Stimulated activated naive CD8-positive, alpha-beta T cell treated with anti-CD3 and anti-CD28 coated beads, Interleukin-15, amount 100 ng/mL, for 72 hours (primary cell): ENCODE results near the gene ALOX5AP.

Source experiments
- ATAC-seq: fragments of 150-1000 bp; cut with Tn5 transposase; 2 replicates; pipeline ENCODE4 v1.10.0; 2021; ENCODE audit warnings: mild to moderate bottlenecking, moderate library complexity
- DNase-seq, 2 donors: peaks; one replicate each; pipeline ENCODE4 v3.0.0; 2021 to 2022
- H3K27ac Mint-ChIP-seq, 2 donors: one replicate each; pipeline ENCODE4 v1.8.0; 2022; ENCODE audit warnings: mild to moderate bottlenecking in 2 of 2, mixed read lengths in 2 of 2, moderate library complexity in 2 of 2
- H3K27me3 Mint-ChIP-seq: one replicate; pipeline ENCODE4 v1.8.0; 2022; ENCODE audit warnings: mixed read lengths
- H3K4me1 Mint-ChIP-seq: one replicate; pipeline ENCODE4 v1.8.0; 2022; ENCODE audit warnings: mild to moderate bottlenecking, mixed read lengths
- H3K4me3 Mint-ChIP-seq, 2 donors: one replicate each; pipeline ENCODE4 v1.8.0; 2022; ENCODE audit warnings: mild to moderate bottlenecking in 2 of 2, mixed read lengths in 2 of 2, moderate library complexity in 1 of 2
- H3K9me3 Mint-ChIP-seq, 2 donors: one replicate each; pipeline ENCODE4 v1.8.0; 2022; ENCODE audit warnings: mixed read lengths in 2 of 2

Gene ALOX5AP

DNA sequence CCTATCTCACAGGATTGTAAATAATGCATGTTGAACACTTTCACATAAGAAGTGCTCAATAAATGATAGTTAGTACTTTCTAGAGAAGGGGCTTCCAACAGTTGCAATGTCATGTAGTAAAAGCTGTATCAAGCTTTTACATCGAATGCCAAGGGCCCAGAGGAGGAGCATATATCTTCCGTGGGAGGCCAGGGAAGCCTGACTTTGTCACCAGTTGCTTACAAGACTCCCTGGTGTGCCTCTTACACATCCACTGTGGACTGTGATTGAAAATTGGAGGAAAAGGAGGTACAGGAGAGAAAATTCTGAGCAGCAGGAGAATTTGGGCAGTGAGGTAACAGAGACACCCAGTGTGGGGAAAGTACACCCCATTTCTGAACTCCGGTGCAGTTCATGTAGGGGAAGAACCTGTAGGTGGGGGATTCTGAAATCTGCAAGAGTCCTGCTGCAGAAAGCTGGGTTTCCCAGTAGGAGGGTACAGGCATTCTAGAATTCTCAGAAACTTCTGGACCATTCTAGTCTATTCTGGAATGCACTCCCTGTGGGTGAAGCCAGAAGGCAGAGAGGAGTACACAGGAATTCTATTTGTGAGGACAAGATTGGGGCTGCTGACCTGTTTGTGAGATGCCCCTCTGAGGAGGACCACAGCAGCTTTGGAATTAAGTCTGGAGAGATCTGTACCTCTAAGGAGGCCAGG lies 54.0 kb downstream of the ALOX5AP start:
- H3K9me3 Mint-ChIP-seq = no peaks in the 10 kb centered on the region
- H3K4me1 Mint-ChIP-seq = peaks cover 12% of the 10 kb centered on the region
- DNase-seq (no peak), ATAC-seq (no peak)
- no peak overlapping the region for H3K4me3 Mint-ChIP-seq
- peak overlapping the region in 1 of 2 donors; percentile 78 for H3K27ac Mint-ChIP-seq
- H3K27me3 Mint-ChIP-seq = no peaks in the 10 kb centered on the region

DNA sequence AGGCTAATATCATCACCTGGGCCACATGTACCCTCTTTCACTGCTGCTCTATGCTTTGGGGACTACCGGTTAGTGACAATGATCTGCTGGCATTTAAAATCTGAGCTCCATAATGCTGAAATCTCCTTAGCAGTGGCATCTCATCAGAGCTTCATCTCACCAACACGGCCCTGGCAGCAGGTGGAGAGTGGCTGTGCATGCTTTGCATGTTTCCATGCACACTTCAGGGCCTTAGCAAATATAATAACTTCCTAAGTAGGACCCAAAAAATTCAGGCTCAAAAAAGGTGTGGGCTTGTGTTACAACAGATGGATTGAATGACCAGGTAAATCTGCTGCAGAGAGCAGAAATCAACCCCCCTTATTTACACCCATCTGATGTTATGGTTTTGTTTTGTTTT lies 55.2 kb downstream of the ALOX5AP start:
- no peaks in the 10 kb centered on the region for H3K27me3 Mint-ChIP-seq
- H3K27ac Mint-ChIP-seq = no peak overlapping the region
- DNase-seq = no peak
- no peak for ATAC-seq
- no peak overlapping the region for H3K4me3 Mint-ChIP-seq
- H3K9me3 Mint-ChIP-seq = no peaks in the 10 kb centered on the region
- H3K4me1 Mint-ChIP-seq = peaks cover 18% of the 10 kb centered on the region

DNA sequence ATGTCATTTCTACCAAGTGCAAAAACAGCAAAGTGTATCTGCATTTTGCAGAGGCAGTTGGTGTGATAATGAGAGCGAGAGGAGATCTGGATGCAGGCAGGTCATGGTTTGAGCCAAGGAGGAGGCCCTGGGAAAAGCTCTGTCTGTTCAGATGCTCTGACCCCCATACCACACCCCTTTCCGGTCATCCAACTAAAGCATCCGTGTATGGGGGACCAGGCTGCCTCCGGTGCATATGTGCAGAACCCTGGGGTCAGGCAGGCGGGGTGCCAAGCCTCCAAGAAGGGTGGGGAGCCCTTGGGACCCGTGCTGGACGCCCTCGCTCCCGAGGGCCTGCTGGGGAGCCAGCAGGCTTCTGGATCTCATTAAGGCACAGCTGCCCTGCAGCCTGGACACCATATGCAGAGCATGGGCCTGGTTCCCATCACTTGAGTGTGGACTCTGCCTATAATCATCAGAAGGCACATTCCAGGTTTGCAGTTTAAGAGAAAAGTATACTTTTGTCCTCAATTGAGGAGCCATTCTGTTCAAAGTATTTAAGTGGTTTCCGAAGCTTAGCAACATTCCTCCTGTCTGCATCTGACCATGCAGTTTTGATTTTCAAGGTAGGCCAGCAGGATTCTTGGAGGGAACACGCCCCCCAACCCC lies 56.1 kb downstream of the ALOX5AP start:
- H3K4me1 Mint-ChIP-seq = peaks cover 27% of the 10 kb centered on the region
- ATAC-seq (no peak), DNase-seq (no peak)
- H3K27me3 Mint-ChIP-seq = no peaks in the 10 kb centered on the region
- no peak overlapping the region for H3K27ac Mint-ChIP-seq
- no peak overlapping the region for H3K4me3 Mint-ChIP-seq
- no peaks in the 10 kb centered on the region for H3K9me3 Mint-ChIP-seq

DNA sequence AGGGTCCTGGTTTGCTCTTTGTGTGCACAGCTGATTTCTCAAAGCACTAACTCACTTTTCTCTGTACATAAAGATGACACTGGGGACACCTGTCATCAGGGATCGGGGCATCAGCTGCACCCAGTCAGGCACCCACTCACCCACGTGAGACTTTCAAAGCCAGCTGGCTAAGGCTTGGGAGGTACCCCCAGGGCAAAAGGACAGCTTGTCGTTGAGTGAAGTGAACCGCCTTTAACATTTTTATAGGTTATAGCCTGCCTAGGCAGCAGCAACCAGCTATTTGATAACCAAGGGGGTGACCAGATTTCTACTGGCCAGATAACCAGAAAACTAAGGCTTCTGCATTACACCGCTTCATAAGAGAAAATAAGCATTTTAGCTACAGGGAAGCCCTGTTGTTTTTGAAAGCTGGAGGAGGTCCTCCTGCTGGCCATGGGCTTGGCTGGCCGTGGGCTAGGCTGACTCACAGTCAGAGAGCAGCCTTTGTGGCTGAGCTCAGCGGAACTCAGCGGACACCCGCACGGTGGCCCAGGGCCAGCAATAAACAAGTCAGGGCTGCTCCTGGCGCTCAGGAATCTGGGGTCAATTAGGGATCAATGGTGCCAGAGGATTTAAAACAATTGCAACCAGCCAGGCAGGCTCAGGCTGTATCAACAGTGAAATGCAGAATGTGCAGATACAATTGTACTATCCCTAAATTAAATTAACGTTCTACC lies 57.1 kb downstream of the ALOX5AP start:
- H3K9me3 Mint-ChIP-seq = no peaks in the 10 kb centered on the region
- H3K27me3 Mint-ChIP-seq = no peaks in the 10 kb centered on the region
- H3K4me3 Mint-ChIP-seq = no peak overlapping the region
- ATAC-seq (no peak), DNase-seq (no peak)
- no peak overlapping the region for H3K27ac Mint-ChIP-seq
- peaks cover 36% of the 10 kb centered on the region for H3K4me1 Mint-ChIP-seq

DNA sequence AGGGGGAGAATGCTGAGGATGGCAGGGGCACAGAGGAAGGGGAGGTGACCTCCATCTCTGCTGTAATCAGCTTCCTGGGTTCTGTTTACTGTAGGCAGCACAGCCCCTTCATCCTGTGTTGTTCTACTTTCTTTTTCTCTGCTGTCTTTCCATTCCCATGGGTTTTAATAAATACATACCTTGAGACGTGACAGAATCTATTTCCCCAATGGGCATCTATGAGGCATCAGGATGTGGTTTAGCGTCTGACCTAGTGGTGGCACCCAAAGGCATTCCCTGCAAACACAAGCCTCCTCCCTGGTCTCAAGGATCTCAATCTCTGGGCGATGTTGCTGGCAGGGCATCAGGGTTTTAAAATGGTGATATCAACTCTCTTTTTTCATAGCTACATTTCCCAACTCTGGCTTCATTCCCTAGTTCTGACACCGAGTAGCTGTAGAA lies 60.8 kb downstream of the ALOX5AP start:
- peak; percentile 55 for ATAC-seq
- Mint-ChIP-seq H3K4me3 (peak overlapping the region in 1 of 2 donors; percentile 61), H3K4me1 (peaks cover 28% of the 10 kb centered on the region), H3K27ac (no peak overlapping the region), H3K9me3 (no peaks in the 10 kb centered on the region), H3K27me3 (no peaks in the 10 kb centered on the region)
- no peak for DNase-seq

DNA sequence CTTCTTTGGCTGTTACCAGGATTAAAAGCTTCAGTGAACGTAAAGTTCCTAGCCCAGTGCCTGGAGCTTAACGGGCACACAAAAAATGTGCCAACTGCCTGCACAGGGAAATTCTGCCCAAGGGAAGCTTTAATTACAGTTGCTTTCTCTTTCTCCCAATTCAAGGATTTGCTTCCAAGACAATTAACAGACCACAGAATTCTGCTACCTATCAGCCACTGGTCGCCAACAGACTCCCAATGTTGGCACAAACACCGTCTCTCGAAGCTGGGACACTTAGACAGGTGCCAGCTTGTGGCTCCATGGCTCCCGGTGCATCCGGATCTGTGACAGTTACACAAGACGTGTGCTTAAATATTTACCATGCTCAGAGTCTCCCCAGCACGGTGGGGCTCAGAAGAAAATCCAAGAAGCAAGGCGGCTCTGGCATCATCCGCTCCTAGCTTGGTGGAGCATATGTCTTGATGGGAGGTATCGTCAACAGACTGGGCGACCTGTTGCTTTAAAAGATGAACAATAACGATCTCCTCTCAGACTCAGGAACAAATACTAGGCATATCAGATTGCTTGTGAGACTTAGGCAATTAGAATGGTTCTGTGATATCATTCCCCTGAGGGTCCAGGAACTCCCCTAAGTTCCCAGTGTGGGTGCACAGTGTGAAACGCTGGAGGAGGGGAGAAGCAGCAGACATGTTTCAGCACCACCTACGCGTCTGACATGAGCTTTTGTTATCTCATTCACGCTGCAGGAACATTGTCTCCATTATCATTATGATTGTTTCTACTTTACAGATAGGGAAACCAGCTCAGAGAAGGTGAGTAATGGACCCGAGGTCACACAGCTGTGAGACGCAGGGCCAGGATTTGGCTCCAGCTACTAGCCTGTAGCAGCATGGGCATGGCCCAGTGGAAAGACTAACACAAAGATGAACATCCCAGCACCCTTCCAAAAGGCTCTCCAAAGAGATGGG lies 61.6 kb downstream of the ALOX5AP start:
- Mint-ChIP-seq H3K9me3 (no peaks in the 10 kb centered on the region), H3K27me3 (no peaks in the 10 kb centered on the region), H3K4me3 (no peak overlapping the region), H3K27ac (no peak overlapping the region), H3K4me1 (peaks cover 28% of the 10 kb centered on the region)
- ATAC-seq = peak; percentile 62
- no peak for DNase-seq

DNA sequence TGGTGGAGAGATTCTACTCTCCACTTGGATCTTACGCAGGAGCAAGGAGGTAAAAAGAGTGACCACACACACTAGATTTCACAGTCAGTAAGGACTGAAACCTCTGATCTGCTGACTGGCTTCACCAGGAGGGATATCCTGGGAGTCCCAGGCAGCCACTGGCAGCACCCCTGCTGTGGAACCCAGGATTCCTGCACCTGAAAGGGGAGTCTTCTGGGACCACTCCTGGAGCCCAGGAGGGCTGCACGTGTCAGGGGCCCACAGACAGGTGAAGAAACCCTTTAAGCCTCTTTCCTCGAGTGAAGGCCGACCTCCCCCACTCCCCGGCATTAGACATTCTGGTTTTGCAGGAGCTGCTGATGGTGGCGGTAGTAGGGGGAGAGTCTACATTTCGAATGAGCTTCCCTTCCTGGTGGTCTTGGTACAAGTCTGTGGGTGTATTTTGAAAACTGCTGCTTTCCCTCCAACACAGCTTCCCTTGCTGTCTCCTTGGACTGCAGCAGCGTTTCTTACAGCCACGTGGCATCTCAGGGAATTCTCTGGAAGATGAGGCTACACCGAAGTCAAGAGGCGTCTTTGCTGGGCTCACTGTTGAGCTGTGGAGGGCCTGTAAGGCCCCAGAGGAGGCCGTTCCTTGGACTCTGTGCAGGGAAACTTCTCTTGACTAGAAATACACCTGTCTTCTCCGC lies 62.6 kb downstream of the ALOX5AP start:
- H3K9me3 Mint-ChIP-seq = no peaks in the 10 kb centered on the region
- ATAC-seq = no peak
- no peaks in the 10 kb centered on the region for H3K27me3 Mint-ChIP-seq

DNA sequence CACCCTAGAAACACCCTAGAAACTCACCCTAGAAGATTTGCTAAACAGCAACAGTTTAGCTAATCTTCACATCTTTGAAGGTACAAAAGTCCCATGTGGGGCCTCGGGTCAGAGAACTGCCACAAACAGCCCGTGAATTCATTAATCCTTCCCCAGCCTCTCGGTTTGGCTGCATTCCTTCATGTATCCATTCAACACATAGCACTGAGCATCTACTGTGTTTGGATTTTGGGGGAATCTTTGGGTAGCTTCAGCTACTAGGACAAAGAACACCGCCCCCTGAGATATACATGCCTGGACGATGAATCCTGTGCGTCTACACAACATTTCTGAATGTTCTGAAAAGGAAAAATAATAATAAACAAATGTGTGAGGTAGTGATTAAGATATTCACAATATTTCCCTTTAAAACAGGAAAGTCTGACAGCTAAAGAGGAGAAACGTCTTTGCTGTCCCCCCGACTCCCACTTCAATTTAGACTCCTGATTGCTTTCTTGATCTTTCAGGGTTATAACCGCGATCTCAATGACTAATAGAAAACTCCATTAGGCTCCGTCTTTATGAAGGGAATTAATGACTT lies 63.5 kb downstream of the ALOX5AP start:
- no peaks in the 10 kb centered on the region for H3K9me3 Mint-ChIP-seq
- peaks cover 7% of the 10 kb centered on the region for H3K27me3 Mint-ChIP-seq
- no peak for DNase-seq
- peaks cover 42% of the 10 kb centered on the region for H3K4me1 Mint-ChIP-seq
- H3K27ac Mint-ChIP-seq = no peak overlapping the region
- no peak for ATAC-seq
- H3K4me3 Mint-ChIP-seq = no peak overlapping the region

More for the DNA sequence above, 62.6 kb downstream of the ALOX5AP start:
- no peak overlapping the region for H3K4me3 Mint-ChIP-seq
- no peak overlapping the region for H3K27ac Mint-ChIP-seq
- peaks cover 34% of the 10 kb centered on the region for H3K4me1 Mint-ChIP-seq
- DNase-seq = no peak

DNA sequence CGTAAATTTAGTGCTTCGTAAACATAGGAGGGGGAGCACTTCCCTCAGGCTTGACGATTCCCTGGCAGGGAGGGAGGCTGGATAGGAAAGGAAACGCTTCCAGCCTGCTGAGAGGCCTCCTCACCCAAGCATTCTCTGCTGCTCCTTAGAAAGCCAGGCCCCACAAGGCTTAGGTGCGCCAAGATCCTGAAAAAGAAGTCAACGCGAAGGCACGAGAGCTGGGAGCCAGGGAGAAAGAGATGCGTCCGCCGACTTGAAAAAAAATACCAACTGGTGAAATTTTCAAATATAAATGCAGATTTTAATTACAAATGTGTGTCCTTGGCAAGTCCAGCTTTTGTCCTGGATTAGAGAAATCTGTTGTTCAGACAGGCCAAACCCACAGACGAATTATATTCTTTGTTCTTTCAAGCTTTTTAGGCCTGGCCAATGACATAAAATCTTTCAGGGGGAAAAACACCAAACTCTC lies 64.0 kb downstream of the ALOX5AP start:
- Mint-ChIP-seq H3K27ac (no peak overlapping the region), H3K4me1 (peaks cover 42% of the 10 kb centered on the region)
- ATAC-seq = no peak

DNA sequence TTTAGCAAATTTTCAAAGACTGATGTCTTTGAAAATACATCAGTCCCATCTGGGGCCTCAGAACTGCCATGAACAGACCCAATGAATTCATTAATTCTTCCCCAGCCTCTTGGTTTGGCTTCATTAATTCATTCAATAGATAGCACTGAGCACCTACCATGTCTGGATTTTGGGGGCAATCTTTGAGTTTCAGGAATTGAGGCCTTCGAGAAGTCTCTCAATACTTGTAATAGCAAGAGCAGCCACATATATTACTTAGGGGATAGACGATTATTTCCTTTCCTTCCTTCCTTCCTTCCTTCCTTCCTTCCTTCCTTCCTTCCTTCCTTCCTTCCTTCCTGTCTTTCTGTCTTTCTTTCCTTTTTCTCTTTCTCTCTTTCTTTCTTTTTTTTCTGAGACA lies 64.8 kb downstream of the ALOX5AP start:
- ATAC-seq (no peak), DNase-seq (no peak)
- Mint-ChIP-seq H3K9me3 (no peaks in the 10 kb centered on the region), H3K4me1 (peaks cover 41% of the 10 kb centered on the region), H3K27ac (no peak overlapping the region), H3K27me3 (peaks cover 8% of the 10 kb centered on the region), H3K4me3 (no peak overlapping the region)

More for the DNA sequence above, 64.0 kb downstream of the ALOX5AP start:
- H3K27me3 Mint-ChIP-seq = peaks cover 8% of the 10 kb centered on the region
- DNase-seq = no peak
- H3K4me3 Mint-ChIP-seq = no peak overlapping the region
- no peaks in the 10 kb centered on the region for H3K9me3 Mint-ChIP-seq

DNA sequence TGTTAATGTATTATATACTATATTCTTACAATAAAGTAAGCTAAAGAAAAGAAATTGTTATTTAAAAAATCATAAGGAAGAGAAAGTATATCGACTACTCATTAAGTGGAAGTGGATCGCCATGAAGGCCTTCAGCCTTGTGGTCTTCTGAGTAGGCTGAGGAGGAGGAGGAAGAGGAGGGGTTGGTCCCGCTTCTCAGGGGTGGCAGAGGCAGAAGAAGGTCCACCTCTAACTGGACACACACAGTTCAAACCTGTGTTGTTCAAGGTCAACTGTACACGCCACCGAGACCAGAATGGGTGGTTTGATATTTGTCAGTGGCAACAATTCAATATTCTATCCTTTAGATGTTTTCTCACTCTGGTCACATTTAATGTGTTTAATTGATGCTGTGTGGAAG lies 67.2 kb downstream of the ALOX5AP start:
- peaks cover 17% of the 10 kb centered on the region for H3K4me1 Mint-ChIP-seq
- H3K4me3 Mint-ChIP-seq = no peak overlapping the region
- ATAC-seq = peak; percentile 16
- no peak for DNase-seq
- H3K27me3 Mint-ChIP-seq = peaks cover 8% of the 10 kb centered on the region
- H3K27ac Mint-ChIP-seq = no peak overlapping the region
- H3K9me3 Mint-ChIP-seq = no peaks in the 10 kb centered on the region

DNA sequence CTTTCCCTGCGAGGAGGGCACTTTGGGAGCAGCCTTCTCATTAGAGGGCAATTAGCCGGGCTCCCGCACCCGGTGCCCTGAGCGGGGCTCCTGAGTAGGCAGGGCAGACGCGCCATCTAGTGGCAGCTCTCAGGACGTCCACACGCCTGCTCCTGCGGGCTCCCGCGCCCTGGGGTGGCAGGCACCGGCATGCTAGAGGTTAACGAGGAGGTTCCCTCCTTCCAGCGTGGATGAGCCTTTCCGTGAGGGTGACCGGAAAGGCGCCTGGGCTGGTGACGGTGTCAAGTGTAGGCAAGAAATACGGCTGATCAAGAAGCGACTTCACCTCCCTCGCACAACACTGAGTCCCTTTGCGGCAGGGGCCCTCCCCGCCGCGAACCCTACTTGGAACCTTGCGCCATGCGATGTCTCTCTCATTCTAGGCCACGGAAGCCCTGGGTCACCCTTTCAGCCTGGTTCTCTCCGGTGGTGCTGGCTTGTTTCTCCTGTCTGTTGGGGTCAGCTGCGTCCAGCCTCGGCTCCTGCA lies 67.7 kb downstream of the ALOX5AP start:
- H3K4me3 Mint-ChIP-seq = peak overlapping the region; percentile 27 to 64
- peaks cover 8% of the 10 kb centered on the region for H3K27me3 Mint-ChIP-seq
- ATAC-seq = peak; percentile 99
- peak; percentile 82 to 83 for DNase-seq
- no peak overlapping the region for H3K27ac Mint-ChIP-seq
- no peaks in the 10 kb centered on the region for H3K9me3 Mint-ChIP-seq
- H3K4me1 Mint-ChIP-seq = peaks cover 14% of the 10 kb centered on the region

DNA sequence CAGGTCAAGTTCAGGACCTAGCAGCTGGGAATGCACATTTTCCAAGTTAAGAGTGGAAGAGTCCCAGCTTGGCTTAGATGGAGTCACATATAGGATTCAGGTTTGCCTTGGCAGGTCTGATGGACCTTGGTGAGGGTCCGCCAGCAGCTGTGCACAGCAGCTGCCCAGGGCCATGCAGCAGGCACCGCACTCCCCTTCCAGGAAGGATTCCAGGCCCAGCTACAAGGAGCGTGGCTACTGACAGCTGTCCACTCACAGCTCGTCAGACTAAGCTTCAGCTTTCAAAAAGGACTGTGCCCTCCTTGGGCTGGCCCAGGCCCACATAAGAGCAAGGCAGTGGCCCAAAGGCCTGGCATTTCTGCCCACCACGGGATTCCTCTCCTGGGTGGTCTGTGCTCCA lies 68.4 kb downstream of the ALOX5AP start:
- Mint-ChIP-seq H3K4me3 (peak overlapping the region in 1 of 2 donors; percentile 64), H3K27ac (no peak overlapping the region), H3K4me1 (peaks cover 14% of the 10 kb centered on the region), H3K9me3 (no peaks in the 10 kb centered on the region), H3K27me3 (peaks cover 8% of the 10 kb centered on the region)
- DNase-seq = no peak
- ATAC-seq = no peak

DNA sequence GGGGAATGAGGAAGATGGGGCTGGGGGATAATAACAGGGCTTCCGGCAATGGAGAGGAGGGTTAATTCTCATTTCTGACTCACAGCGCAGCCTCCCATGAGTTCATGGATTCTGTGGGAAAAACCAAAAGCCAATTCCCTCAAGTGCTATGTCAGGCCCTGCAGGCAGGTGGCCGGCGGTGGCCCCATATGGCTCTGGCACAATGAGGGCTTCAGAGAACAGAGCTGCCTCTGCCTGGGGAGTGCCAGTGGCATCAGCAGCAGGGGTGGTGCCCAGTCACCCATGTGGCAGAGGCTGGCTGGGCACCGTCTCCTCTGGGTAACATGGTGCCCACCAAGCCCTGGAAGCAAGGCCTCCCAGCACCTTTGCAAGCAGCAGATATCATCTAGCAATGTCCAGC lies 69.1 kb downstream of the ALOX5AP start:
- Mint-ChIP-seq H3K4me1 (peaks cover 14% of the 10 kb centered on the region), H3K9me3 (no peaks in the 10 kb centered on the region), H3K27ac (no peak overlapping the region), H3K27me3 (peaks cover 8% of the 10 kb centered on the region), H3K4me3 (no peak overlapping the region)
- ATAC-seq (no peak), DNase-seq (no peak)
